Measurements from ENCODE around the gene GIN1. TPM values are rescaled to one million over a fixed set of nuclear protein-coding genes. Genes with fewer than 3 reads are reported as not detected.
A peak's percentile ranks its signal among the peaks of the same experiment; 100 is the strongest.

The GIN1 gene
- total RNA-seq, 1 donor from 2014 or later, result 5.0 TPM

DNA sequence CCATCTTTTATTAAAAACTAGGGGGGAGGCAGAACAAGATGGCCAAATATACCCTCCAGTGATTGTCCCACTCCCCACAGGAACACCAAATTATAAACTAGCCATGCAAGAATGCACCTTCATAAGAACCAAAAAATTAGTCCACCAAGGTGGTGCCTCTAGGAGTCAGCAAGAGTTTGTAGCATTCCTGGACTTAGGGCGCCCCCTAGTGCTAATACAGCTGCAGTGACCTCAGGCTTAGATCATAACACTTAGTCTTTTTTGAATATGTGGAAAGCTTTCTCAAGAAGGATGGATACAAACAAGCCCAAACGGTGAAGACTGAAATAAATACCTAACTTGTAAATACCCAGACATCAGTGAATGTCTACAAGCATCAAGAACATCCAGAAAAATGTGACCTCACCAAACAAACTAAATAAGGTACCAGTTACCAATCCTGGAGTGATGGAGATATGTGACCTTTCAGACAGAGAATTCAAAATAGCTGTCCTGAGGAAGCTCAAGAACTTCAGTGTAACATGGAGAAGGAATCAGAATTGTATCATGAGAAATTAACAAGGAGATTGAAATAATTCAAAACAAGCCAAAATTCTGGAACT is 19.4 kb upstream of the GIN1 start:
- no peaks in the 10 kb centered on the region for H3K27me3 ChIP-seq (ENCODE audit: control insufficient read depth, insufficient read depth, low read length)
- TF ChIP-seq, protein P1, sequence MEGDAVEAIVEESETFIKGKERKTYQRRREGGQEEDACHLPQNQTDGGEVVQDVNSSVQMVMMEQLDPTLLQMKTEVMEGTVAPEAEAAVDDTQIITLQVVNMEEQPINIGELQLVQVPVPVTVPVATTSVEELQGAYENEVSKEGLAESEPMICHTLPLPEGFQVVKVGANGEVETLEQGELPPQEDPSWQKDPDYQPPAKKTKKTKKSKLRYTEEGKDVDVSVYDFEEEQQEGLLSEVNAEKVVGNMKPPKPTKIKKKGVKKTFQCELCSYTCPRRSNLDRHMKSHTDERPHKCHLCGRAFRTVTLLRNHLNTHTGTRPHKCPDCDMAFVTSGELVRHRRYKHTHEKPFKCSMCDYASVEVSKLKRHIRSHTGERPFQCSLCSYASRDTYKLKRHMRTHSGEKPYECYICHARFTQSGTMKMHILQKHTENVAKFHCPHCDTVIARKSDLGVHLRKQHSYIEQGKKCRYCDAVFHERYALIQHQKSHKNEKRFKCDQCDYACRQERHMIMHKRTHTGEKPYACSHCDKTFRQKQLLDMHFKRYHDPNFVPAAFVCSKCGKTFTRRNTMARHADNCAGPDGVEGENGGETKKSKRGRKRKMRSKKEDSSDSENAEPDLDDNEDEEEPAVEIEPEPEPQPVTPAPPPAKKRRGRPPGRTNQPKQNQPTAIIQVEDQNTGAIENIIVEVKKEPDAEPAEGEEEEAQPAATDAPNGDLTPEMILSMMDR (IDR thresholded peaks at IDR 0.05; ENCODE audit: insufficient read depth, low read length, severe bottlenecking), result peak; percentile 77
- H3K4me3 ChIP-seq (ENCODE audit: low read depth, low read length), result no peak overlapping the region
- H3K36me3 ChIP-seq (ENCODE audit: control insufficient read depth, insufficient read depth, low read length), result no peaks in the 10 kb centered on the region
- FAIRE-seq (no peak), DNase-seq (ENCODE audit: low read depth) (peak; percentile 58)

DNA sequence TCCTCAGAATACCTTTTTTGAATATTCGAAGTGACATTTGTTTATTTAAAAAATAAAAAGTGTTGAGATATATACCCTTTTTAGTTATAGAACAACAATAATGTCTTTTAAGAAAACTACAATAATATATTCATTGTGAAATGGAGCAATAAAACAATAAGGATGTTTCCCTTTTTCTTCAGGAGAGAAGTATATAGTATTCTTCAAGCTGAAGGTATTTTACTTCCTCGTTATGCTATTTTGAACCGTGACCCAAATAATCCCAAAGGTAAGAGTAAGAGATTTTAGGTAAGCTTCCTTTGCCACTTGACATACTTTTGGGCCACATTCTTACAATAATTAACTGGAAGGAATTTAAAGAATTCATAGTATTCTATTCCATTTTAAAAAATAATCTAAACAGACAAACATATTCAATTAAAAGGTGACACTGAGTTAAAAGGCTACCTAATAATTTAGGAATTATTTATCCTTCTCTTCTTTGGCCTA is 18.3 kb upstream of the GIN1 start:
- Histone ChIP-seq H3K27me3 (ENCODE audit: control insufficient read depth, insufficient read depth, low read length) (no peaks in the 10 kb centered on the region), H3K4me3 (ENCODE audit: low read depth, low read length) (no peak overlapping the region), H3K36me3 (ENCODE audit: control insufficient read depth, insufficient read depth, low read length) (no peaks in the 10 kb centered on the region)
- no peak for DNase-seq (ENCODE audit: low read depth)
- no peak for FAIRE-seq
- TF ChIP-seq, protein P1 (IDR thresholded peaks at IDR 0.05; ENCODE audit: insufficient read depth, low read length, severe bottlenecking), result no peak

DNA sequence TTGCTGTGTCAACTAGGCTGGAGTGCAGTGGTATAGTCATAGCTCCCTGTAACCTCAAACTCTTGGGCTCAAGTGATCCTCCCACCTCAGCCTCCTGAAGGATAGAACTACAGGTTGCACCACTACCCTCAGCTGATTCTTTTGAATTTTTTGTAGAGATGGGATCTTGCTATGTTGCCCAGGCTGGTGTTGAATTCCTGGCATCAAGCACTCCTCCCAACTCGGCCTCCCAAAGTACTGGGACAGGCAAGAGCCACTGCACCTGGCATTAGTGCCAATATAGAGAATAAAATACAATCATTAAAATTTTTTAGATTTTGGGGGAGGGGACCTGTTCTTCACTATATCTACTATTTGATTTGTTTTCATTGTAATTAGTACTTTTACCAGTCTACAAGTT is 15.5 kb upstream of the GIN1 start:
- Histone ChIP-seq H3K4me3 (ENCODE audit: low read depth, low read length) (no peak overlapping the region), H3K27me3 (ENCODE audit: control insufficient read depth, insufficient read depth, low read length) (no peaks in the 10 kb centered on the region), H3K36me3 (ENCODE audit: control insufficient read depth, insufficient read depth, low read length) (no peaks in the 10 kb centered on the region)
- FAIRE-seq (no peak), DNase-seq (ENCODE audit: low read depth) (no peak)
- TF ChIP-seq, protein P1 (IDR thresholded peaks at IDR 0.05; ENCODE audit: insufficient read depth, low read length, severe bottlenecking), result no peak

DNA sequence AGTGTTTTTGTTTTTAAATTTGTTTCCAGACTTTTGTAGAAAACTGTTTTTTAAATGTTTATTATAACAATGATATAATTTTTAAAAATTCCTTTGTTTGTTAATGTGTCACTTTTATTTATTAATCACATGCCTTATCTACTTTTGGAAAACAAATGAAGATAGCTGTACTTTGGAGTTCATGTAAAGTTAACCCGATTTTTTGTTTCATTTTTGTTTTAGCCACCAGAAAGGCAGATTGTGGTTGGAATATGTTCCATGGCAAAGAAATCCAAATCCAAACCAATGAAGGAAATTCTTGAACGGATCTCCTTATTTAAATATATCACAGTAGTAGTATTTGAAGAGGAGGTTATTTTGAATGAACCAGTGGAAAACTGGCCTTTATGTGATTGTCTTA is 13.3 kb upstream of the GIN1 start:
- DNase-seq (ENCODE audit: low read depth) (no peak), FAIRE-seq (no peak)
- Histone ChIP-seq H3K4me3 (ENCODE audit: low read depth, low read length) (no peak overlapping the region), H3K27me3 (ENCODE audit: control insufficient read depth, insufficient read depth, low read length) (no peaks in the 10 kb centered on the region), H3K36me3 (ENCODE audit: control insufficient read depth, insufficient read depth, low read length) (no peaks in the 10 kb centered on the region)
- TF ChIP-seq, protein P1 (IDR thresholded peaks at IDR 0.05; ENCODE audit: insufficient read depth, low read length, severe bottlenecking), result no peak

DNA sequence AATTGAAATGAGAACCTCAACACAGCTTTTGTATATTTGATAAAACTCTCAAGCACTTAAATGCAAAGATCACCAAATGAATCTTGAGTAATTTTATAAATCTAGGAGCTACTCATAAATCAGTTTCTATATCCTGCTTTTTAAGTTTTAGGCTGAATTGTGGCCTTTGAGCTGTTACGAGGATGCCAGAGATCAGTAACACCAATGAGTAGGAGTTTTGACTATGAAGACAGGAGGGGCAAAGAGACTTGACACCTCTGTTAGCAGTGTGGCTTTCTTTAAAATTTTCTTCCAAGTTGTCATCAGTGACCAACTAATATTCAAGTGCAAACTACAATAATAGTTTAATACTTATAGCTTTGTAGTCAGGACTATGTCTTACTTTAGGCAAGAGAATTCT is 12.7 kb upstream of the GIN1 start:
- Histone ChIP-seq H3K36me3 (ENCODE audit: control insufficient read depth, insufficient read depth, low read length) (no peaks in the 10 kb centered on the region), H3K27me3 (ENCODE audit: control insufficient read depth, insufficient read depth, low read length) (no peaks in the 10 kb centered on the region), H3K4me3 (ENCODE audit: low read depth, low read length) (no peak overlapping the region)
- TF ChIP-seq, protein P1 (IDR thresholded peaks at IDR 0.05; ENCODE audit: insufficient read depth, low read length, severe bottlenecking), result no peak
- no peak for FAIRE-seq
- no peak for DNase-seq (ENCODE audit: low read depth)

DNA sequence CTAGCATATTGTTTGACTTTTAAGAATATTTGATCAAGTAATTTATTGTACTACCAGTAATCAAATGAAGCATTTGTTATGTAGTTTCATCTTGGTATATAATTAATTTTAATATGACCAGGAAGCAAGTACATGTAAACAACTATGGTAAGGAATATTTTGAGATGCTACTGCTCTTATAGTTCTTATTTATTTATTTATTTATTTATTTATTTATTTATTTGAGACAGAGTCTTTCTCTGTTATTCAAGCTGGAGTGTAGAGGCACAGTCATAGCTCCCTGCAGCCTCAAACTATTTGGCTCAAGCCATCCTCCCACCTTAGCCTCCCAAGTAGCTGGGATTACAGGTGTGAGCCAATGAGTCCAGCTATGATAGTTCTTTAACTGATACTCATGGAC is 8.3 kb upstream of the GIN1 start:
- H3K27me3 ChIP-seq (ENCODE audit: control insufficient read depth, insufficient read depth, low read length), result no peaks in the 10 kb centered on the region
- TF ChIP-seq, protein P1 (IDR thresholded peaks at IDR 0.05; ENCODE audit: insufficient read depth, low read length, severe bottlenecking), result no peak
- H3K4me3 ChIP-seq (ENCODE audit: low read depth, low read length), result no peak overlapping the region
- no peak for FAIRE-seq
- no peak for DNase-seq (ENCODE audit: low read depth)
- H3K36me3 ChIP-seq (ENCODE audit: control insufficient read depth, insufficient read depth, low read length), result no peaks in the 10 kb centered on the region
